ENCODE results near the gene KIF5C.
A peak's percentile ranks its signal among the peaks of the same experiment; 100 is the strongest.

Gene KIF5C

GRCh38 chr2:149020432-149020851, 145.4 kb downstream of the KIF5C start:
- no peak for DNase-seq

- DNase-seq, result no peak
Measured at GRCh38 chr2:149021271-149021719, 146.3 kb downstream of the KIF5C start.

GRCh38 chr2:149021761-149022160, 146.7 kb downstream of the KIF5C start:
- DNase-seq, result no peak

- DNase-seq, result no peak
Measured at GRCh38 chr2:149023091-149023490, 148.1 kb downstream of the KIF5C start.

GRCh38 chr2:149027590-149028250, 152.7 kb downstream of the KIF5C start:
- no peak for DNase-seq

GRCh38 chr2:149028377-149028776, 153.3 kb downstream of the KIF5C start:
- DNase-seq, result no peak

- DNase-seq, result no peak
Measured at GRCh38 chr2:149028891-149029290, 153.9 kb downstream of the KIF5C start.

GRCh38 chr2:149029307-149029965, 154.4 kb downstream of the KIF5C start:
- no peak for DNase-seq

- DNase-seq, result no peak
Measured at GRCh38 chr2:149031396-149031795, 156.4 kb downstream of the KIF5C start.

GRCh38 chr2:149033716-149034115, 158.7 kb downstream of the KIF5C start:
- no peak for DNase-seq

GRCh38 chr2:149034406-149034805, 159.4 kb downstream of the KIF5C start:
- no peak for DNase-seq

- no peak for DNase-seq
Measured at GRCh38 chr2:149036507-149037293, 161.7 kb downstream of the KIF5C start.

- DNase-seq, result no peak
Measured at GRCh38 chr2:149037851-149038250, 162.8 kb downstream of the KIF5C start.

- DNase-seq, result no peak
Measured at GRCh38 chr2:149038442-149039212, 163.6 kb downstream of the KIF5C start, which contains the start of gene LYPD6B. LYPD6B (plus strand) TSS chr2:149038699; CDS start chr2:149130949, 92,250 bp downstream.

GRCh38 chr2:149039213-149039724, 164.2 kb downstream of the KIF5C start:
- DNase-seq, result no peak

GRCh38 chr2:149040451-149040850, 165.4 kb downstream of the KIF5C start:
- DNase-seq, result peak; percentile 29

GRCh38 chr2:149041482-149041881, 166.5 kb downstream of the KIF5C start:
- no peak for DNase-seq

- no peak for DNase-seq
Measured at GRCh38 chr2:149042881-149043280, 167.9 kb downstream of the KIF5C start.

GRCh38 chr2:149044500-149044899, 169.5 kb downstream of the KIF5C start:
- no peak for DNase-seq

- DNase-seq, result no peak
Measured at GRCh38 chr2:149047118-149047517, 172.1 kb downstream of the KIF5C start.

- DNase-seq, result no peak
Measured at GRCh38 chr2:149049142-149049541, 174.1 kb downstream of the KIF5C start.

- DNase-seq, result no peak
Measured at GRCh38 chr2:149050188-149050587, 175.2 kb downstream of the KIF5C start.

- no peak for DNase-seq
Measured at GRCh38 chr2:149055751-149056150, 180.7 kb downstream of the KIF5C start.
